Peyer's patch (tissue), 4 donors: ENCODE measurements around the gene EXD2. TPM values are rescaled to one million over a fixed set of nuclear protein-coding genes. Genes with fewer than 3 reads are reported as not detected.

Source experiments
- DNase-seq, 3 donors: peaks; one replicate each; pipeline ENCODE4 v3.0.0-alpha.2; 2017 to 2019
- H3K27ac ChIP-seq, 4 donors: fragments of 200-600 bp; sonication (generic); one replicate each; pipeline ENCODE4 v1.5.1; 2016 to 2019
- H3K27me3 ChIP-seq, 2 donors: fragments of 200-600 bp; sonication (generic); one replicate each; pipeline ENCODE4 v1.5.1; 2019
- H3K36me3 ChIP-seq, 3 donors: fragments of 200-600 bp; sonication (generic); one replicate each; pipeline ENCODE4 v1.5.1; 2016 to 2019
- H3K4me1 ChIP-seq, 4 donors: fragments of 200-600 bp; sonication (generic); one replicate each; pipeline ENCODE4 v1.5.1; 2016 to 2019
- H3K4me3 ChIP-seq, 4 donors: fragments of 200-600 bp; sonication (generic); 1 replicate in 3 of 4; 2 replicates in 1 of 4; pipeline ENCODE4 v1.5.1; 2016 to 2019; ENCODE audit warnings: mild to moderate bottlenecking in 1 of 4
- H3K9me3 ChIP-seq, 4 donors: fragments of 200-600 bp; sonication (generic); one replicate each; pipeline ENCODE4 v1.5.1; 2016 to 2019; ENCODE audit warnings: mild to moderate bottlenecking in 1 of 4
- CTCF ChIP-seq, 6 experiments: fragments of 450-650 bp in 4 of 6; fragments of 200-600 bp in 2 of 6; sonication (generic) in 1 of 6; IDR thresholded peaks; one replicate each; pipeline ENCODE4 v1.5.1; 2017 to 2019; ENCODE audit warnings: antibody characterized with exemption in 6 of 6, mild to moderate bottlenecking in 3 of 6, moderate library complexity in 1 of 6
- POLR2A ChIP-seq, 2 donors: fragments of 450-650 bp; IDR thresholded peaks; one replicate each; pipeline ENCODE4 v1.5.1; 2017; ENCODE audit warnings: antibody characterized with exemption in 2 of 2, mild to moderate bottlenecking in 2 of 2, moderate library complexity in 2 of 2
- total RNA-seq, 4 donors: library from RNA; depleted of rRNA; stranded (reverse); fragments of >200 nt; gene quantifications; one replicate each; pipeline ENCODE4 v1.1.0, GENCODE V29; 2016

The EXD2 gene
- total RNA-seq, 4 donors from 2014 or later: 12.1 to 19.2 (median 15.2) TPM

GRCh38 chr14:69259168-69259526, 67.8 kb downstream of the EXD2 start:
- Histone ChIP-seq H3K4me1 (peaks cover 0 to 35% (median 17%) of the 10 kb centered on the region in 4 donors), H3K9me3 (no peaks in the 10 kb centered on the region), H3K27ac (no peak overlapping the region), H3K4me3 (peak overlapping the region in 2 of 4 donors; percentile 61 to 70), H3K27me3 (peaks cover 0 to 10% of the 10 kb centered on the region in 2 donors), H3K36me3 (no peaks in the 10 kb centered on the region)
- no peak for DNase-seq
- TF ChIP-seq POLR2A (IDR thresholded peaks at IDR 0.05) (no peak), CTCF (IDR thresholded peaks at IDR 0.05) (no peak)

- H3K4me3 ChIP-seq: peak within 1 kb of the TSS; percentile 35 to 70 (median 51)
These were observed 68.4 kb downstream of the EXD2 start, which contains the start of gene GALNT16 for GRCh38 chr14:69259527-69260189. Gene GALNT16 (plus strand): TSS chr14:69260158. CDS start chr14:69260291, 133 bp downstream.

GRCh38 chr14:69260190-69260860, 69.0 kb downstream of the EXD2 start:
- Histone ChIP-seq H3K27ac (peak overlapping the region; percentile 5 to 81 (median 48)), H3K27me3 (peaks cover 0 to 10% of the 10 kb centered on the region in 2 donors), H3K36me3 (no peaks in the 10 kb centered on the region), H3K9me3 (no peaks in the 10 kb centered on the region), H3K4me3 (peak overlapping the region; percentile 35 to 70 (median 51)), H3K4me1 (peaks cover 0 to 35% (median 17%) of the 10 kb centered on the region in 4 donors)
- no peak for DNase-seq
- no peak for TF ChIP-seq POLR2A (IDR thresholded peaks at IDR 0.05)
- no peak for TF ChIP-seq CTCF (IDR thresholded peaks at IDR 0.05)

More at GRCh38 chr14:69259527-69260189, 68.4 kb downstream of the EXD2 start, which contains the start of gene GALNT16:
- TF ChIP-seq CTCF (IDR thresholded peaks at IDR 0.05) (peak in 3 of 6 experiments; percentile 13 to 29 (median 23)), POLR2A (IDR thresholded peaks at IDR 0.05) (no peak)
- Histone ChIP-seq H3K36me3 (no peaks in the 10 kb centered on the region), H3K27me3 (peaks cover 0 to 10% of the 10 kb centered on the region in 2 donors), H3K9me3 (no peaks in the 10 kb centered on the region), H3K27ac (peak within 1 kb of the TSS; percentile 5 to 81 (median 48)), H3K4me1 (peaks cover 0 to 35% (median 17%) of the 10 kb centered on the region in 4 donors)
- no peak for DNase-seq

GRCh38 chr14:69260861-69261564, 69.7 kb downstream of the EXD2 start:
- TF ChIP-seq POLR2A (IDR thresholded peaks at IDR 0.05): no peak
- peak in 5 of 6 experiments; percentile 45 to 75 (median 67) for TF ChIP-seq CTCF (IDR thresholded peaks at IDR 0.05)
- peak in 2 of 3 donors; percentile 61 to 74 for DNase-seq
- Histone ChIP-seq H3K4me3 (peak overlapping the region; percentile 35 to 70 (median 51)), H3K9me3 (no peaks in the 10 kb centered on the region), H3K4me1 (peaks cover 0 to 35% (median 17%) of the 10 kb centered on the region in 4 donors), H3K27ac (peak overlapping the region; percentile 5 to 81 (median 48)), H3K36me3 (no peaks in the 10 kb centered on the region), H3K27me3 (peaks cover 0 to 10% of the 10 kb centered on the region in 2 donors)

GRCh38 chr14:69261761-69262331, 70.5 kb downstream of the EXD2 start:
- H3K27ac ChIP-seq: peak overlapping the region; percentile 29 to 81 (median 48)
- H3K4me1 ChIP-seq: peaks cover 0 to 35% (median 17%) of the 10 kb centered on the region in 4 donors
- TF ChIP-seq POLR2A (IDR thresholded peaks at IDR 0.05) (peak in 1 of 2 donors; percentile 51), CTCF (IDR thresholded peaks at IDR 0.05) (no peak)
- no peaks in the 10 kb centered on the region for H3K36me3 ChIP-seq
- H3K9me3 ChIP-seq: no peaks in the 10 kb centered on the region
- H3K27me3 ChIP-seq: peaks cover 0 to 10% of the 10 kb centered on the region in 2 donors
- peak overlapping the region; percentile 35 to 70 (median 51) for H3K4me3 ChIP-seq
- peak in 2 of 3 donors; percentile 58 to 76 for DNase-seq
